GM12892 (cell line): Measurements from ENCODE around the gene PAQR8.
A peak's percentile ranks its signal among the peaks of the same experiment; 100 is the strongest.

ENCODE experiments used
- DNase-seq: peaks from one replicate; pipeline ENCODE4 v3.0.0; 2011; ENCODE audit not compliant: insufficient read length
- FAIRE-seq: peaks from 2 replicates; lab custom pipeline; 2011; peaks lifted over from hg19 to GRCh38; lab: Jason Lieb, UNC
- POLR2A ChIP-seq: IDR thresholded peaks from 2 replicates; pipeline ENCODE4 v1.6.1; 2011; ENCODE audit warnings: low read depth, low read length, control low read depth
- POLR2AphosphoS5 ChIP-seq: IDR thresholded peaks from 2 replicates; pipeline ENCODE4 v1.6.1; 2011; ENCODE audit warnings: low read depth, low read length, control low read depth
- TAF1 ChIP-seq: IDR thresholded peaks from 2 replicates; pipeline ENCODE4 v1.6.1; 2011; ENCODE audit warnings: low read depth, mild to moderate bottlenecking, control low read depth, low read length, borderline replicate concordance

PAQR8 gene

DNA sequence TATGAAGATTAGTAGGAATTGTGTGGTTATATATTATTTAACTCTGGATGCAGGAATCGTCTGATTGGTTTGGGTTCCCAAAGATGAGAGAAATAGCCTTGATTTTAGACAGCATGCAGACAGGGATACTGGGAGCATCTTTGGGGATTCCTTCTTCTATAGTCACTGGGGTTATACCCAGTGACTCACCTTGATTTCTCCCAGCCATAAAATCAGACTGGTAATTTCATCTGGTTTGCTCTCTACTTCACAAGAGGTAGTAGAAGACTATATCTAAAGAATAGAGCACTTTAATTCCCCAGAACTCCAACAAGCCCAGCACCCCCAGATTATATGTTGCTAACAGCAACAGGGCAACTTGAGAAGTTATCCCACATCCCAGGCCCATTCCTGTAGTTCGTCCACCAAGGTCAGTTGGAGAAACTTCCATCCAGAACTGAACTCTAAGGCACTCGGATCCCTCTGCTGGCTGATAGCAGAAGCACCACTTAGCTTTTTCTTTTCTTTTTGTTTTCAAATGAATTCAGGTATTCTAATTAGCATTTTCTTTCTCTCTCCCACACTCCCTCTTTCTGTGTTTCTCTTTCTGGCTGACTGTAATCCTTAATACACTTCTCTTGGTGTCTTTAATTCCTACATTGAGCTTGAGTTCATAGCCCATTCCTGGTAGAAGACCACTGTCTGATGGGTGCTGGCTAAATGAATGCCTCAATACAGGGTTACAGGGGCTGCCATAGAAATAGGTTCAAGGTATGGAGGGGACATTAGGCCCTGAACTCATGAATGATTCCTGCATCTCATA lies 37.8 kb downstream of the PAQR8 start:
- peak; percentile 85 for FAIRE-seq
- DNase-seq: no peak
- TF ChIP-seq TAF1 (no peak), POLR2A (no peak), POLR2AphosphoS5 (no peak)

DNA sequence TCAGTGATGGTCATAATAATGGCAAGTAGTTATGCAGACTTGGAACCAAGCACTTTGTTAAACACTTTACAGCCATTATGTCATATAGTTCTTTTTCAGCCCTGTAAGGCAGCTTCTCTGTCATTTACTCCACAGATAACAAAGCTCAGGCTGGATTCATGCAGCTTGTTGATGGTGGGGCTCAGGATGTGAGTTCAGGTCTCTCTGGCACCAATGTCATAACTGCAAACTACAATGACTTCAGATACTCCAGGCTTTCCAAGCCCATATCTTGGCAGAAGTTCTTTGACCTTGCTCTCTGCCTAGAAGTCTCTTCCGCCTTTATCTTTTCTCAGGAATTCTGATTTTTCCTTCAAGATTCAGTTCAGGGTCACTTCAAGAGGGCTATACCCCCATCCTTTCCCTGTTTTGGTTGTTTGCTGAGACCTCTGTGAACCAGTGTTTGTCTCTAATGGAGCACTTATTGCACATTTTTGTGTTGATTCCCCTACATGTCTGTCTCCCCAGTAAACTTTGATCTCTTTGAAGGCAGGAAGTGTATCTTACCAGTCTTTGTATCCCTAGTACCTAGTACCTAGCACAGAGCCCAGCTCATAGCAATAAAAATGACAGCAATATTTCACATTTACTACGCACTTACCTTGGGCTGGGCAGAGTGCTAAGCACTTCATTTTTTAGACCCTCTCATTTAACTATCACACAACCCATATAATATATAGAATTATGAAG lies 38.5 kb downstream of the PAQR8 start:
- TF ChIP-seq POLR2AphosphoS5: no peak
- TF ChIP-seq POLR2A: no peak
- TF ChIP-seq TAF1: no peak
- no peak for FAIRE-seq

DNA sequence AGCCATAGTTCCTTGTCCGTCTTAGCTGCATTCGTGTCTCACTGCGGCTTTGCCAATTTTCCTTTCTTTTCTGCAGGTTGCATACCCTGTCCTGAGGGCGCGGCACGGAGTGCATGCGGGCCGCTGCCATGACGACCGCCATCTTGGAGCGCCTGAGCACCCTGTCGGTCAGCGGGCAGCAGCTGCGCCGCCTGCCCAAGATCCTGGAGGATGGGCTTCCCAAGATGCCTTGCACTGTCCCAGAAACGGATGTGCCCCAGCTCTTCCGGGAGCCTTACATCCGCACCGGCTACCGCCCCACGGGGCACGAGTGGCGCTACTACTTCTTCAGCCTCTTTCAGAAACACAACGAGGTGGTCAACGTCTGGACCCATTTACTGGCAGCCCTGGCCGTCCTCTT lies 41.1 kb downstream of the PAQR8 start:
- DNase-seq (no peak), FAIRE-seq (no peak)
- TF ChIP-seq POLR2A: no peak
- no peak for TF ChIP-seq TAF1
- no peak for TF ChIP-seq POLR2AphosphoS5

More for the DNA sequence above, 38.5 kb downstream of the PAQR8 start:
- no peak for DNase-seq

DNA sequence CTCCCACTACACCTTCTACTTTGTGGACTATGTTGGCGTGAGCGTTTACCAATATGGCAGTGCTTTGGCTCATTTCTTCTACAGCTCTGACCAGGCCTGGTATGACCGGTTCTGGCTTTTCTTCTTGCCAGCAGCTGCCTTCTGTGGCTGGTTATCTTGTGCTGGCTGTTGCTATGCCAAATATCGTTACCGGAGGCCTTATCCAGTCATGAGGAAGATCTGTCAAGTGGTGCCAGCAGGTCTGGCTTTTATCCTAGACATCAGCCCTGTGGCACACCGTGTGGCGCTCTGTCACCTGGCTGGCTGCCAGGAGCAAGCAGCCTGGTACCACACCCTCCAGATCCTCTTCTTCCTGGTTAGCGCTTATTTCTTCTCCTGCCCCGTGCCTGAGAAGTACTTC lies 41.7 kb downstream of the PAQR8 start:
- DNase-seq (no peak), FAIRE-seq (no peak)
- no peak for TF ChIP-seq TAF1
- no peak for TF ChIP-seq POLR2A
- TF ChIP-seq POLR2AphosphoS5: no peak

DNA sequence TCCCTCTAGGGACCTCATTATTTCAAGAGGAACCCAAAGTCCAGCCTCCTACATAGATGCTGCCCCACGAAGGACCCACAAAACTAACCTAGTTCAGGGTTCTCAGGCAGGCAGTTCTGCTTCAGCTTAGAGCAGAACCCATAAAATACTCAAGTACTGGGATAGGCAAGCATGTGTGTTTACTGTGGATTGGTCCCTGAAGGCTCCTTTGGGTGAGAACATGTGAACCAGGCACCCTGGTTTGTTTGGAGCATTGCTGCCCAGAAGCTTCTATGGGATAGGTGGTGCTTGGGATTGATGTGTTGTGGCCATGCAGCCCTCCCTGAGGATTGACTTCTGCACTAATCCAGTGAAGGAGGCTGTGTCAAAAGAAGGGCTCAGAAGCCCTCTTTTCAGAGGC lies 43.3 kb downstream of the PAQR8 start:
- no peak for TF ChIP-seq TAF1
- no peak for TF ChIP-seq POLR2AphosphoS5
- TF ChIP-seq POLR2A: no peak
- DNase-seq (no peak), FAIRE-seq (no peak)

DNA sequence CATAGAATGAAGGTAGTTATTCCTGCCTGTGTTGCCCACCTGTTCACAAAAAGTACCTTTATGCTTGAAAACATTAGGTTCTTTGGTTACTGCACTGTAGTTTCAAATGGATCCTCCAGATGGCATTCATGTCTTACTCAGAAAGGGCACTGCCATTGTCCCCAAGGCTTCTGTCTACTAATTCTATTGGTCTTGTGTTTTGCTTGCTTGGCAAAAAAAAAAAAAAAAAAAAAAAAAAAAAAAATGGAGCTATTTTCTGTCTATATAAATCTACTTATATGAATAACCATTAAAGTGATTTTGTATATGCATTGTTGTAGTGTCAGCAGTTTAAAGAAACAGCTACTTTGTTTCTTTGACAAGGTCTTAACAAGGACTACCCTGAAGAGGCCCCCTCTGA lies 45.5 kb downstream of the PAQR8 start:
- no peak for TF ChIP-seq POLR2A
- no peak for TF ChIP-seq TAF1
- no peak for TF ChIP-seq POLR2AphosphoS5
- no peak for DNase-seq
- no peak for FAIRE-seq

DNA sequence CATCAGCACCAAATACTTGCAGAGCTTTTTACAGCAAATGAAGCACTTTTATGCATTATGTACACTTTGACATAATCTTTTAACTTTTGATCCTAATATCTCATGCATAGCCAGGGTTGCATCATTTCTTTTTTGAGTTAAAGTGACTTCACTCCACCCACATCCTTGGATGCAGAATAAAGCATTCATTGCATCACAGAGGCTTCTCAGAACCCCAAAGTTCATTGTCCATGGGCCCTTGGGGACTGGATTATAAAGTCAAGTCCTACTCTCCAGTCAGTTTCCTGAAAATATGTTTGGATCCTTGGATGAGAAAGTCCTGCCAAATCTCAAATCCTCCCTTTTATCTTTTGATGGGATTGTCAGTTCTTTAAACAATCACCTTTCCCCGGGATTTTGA lies 47.5 kb downstream of the PAQR8 start:
- TF ChIP-seq TAF1 (no peak), POLR2AphosphoS5 (no peak), POLR2A (no peak)
- no peak for FAIRE-seq
- no peak for DNase-seq

DNA sequence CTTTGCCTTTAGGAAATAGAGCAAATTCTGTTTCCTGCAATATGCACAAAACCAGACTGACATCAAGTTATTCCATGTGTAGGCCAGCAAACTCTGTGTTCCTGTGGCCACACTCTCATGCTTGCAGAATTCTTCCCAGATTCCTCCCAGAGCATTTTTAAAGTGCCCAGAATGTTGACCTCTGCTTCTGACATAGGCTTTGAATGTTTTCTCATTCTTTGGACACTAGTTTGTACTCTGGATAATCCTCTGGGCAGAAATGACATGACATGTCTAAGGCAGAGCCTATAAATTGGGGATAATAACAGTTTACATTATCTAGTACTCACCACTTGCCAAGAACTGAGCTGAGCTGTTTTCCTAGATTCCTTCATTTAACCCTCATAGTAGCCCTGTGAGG lies 49.0 kb downstream of the PAQR8 start:
- DNase-seq (no peak), FAIRE-seq (no peak)
- TF ChIP-seq POLR2A: no peak
- no peak for TF ChIP-seq POLR2AphosphoS5
- no peak for TF ChIP-seq TAF1

DNA sequence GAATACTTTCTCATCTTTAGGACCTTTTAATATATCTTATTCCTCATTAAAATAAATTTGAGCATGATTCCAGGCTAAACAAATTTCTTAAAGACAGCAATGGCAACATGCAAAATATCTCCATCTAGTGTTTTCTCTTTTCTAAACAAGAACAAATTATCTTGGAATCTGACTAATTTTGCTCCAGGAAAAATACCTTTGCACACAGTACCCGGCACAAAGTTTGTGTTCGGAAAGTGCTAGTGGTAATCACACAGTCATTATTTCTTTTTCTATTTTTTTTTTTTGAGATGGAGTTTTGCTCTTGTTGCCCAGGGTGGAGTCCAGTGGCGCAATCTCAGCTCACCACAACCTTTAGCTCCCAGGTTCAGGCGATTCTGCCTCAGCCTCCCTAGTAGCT lies 50.0 kb downstream of the PAQR8 start:
- TF ChIP-seq POLR2A (no peak), POLR2AphosphoS5 (no peak), TAF1 (no peak)
- FAIRE-seq: no peak
- no peak for DNase-seq

DNA sequence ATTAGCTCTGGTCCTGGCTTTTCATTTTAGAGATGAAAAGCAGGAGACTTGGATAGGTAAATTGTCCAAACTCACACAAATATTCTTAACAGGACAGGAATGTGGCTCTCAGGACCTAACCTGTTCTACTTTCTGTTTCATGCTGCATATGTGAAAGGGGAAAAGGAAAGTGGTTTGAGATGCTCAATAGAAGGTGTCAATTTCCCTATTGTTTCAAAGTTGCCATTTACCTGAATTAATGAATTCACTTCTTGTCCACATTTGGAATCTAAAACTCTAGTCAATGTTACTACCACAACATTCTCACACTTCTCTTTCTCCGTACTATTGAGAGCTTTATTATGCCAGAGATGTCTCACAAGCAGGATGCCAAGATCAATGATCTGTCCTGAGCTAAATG lies 53.4 kb downstream of the PAQR8 start:
- FAIRE-seq: no peak
- no peak for TF ChIP-seq POLR2AphosphoS5
- TF ChIP-seq TAF1: no peak
- TF ChIP-seq POLR2A: no peak
- DNase-seq: no peak

DNA sequence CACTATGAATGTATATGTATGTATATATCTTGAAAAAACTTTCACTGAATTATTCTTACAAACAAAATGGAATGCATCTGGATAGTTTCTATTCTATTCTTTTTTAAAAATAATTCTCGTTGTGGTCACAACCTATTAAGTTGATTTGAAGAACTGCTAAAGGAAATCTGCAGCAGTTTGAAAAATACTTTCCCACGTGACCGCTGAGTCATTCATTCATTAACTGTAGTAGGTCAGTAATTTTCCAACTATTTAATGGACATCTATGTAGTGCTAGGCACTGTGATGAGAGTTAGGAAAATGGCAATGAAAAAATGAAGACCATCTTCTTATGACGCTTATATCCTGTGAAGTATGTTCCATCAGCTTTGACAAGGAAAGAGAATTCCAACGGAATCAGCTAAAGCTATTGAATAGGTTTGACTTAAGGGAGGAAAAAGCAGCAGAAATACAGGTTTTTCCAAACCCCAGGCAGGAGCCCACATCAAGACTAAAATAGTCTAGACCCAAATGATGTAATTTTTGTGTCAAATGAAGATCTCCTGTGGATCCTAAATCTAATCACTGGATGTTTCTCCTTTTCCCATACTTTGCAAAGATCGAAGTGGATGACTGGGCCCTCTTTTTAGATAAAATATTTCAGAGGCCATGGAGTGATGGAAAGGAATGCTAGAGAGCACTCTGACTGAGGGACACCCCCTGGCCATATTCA lies 54.1 kb downstream of the PAQR8 start:
- TF ChIP-seq TAF1 (no peak), POLR2AphosphoS5 (no peak), POLR2A (no peak)
- DNase-seq: no peak
- no peak for FAIRE-seq

DNA sequence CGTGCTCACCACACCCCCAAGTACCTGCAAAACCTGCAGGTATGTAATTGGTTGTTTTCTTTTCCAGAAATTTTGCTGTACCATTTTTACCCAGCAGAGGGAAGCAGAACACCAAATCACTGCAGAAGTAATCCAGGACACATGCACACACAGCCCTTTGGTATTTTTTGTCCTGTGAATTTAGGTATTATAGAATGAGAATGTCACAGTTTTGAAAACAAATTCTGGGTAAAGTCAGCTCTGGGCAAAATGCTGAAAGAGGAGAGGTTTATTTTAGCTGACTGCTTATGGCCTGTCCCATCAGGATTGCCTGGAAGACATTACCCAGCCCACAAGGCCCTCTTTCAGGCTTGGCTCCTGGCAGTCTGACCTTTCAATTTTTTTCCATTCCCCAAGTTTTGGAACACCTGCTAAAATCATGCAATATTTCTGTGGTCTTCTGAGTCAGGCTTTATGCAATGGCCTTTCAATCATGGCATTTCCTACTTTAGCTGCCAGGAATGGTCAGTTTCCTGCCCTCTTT lies 54.7 kb downstream of the PAQR8 start:
- FAIRE-seq (peak; percentile 73), DNase-seq (no peak)
- no peak for TF ChIP-seq POLR2A
- no peak for TF ChIP-seq POLR2AphosphoS5
- TF ChIP-seq TAF1: no peak
